PFSK-1 (cell line): Measurements from ENCODE around the gene EPHB4. TPM values are rescaled to one million over a fixed set of nuclear protein-coding genes. Genes with fewer than 3 reads are reported as not detected.

Experiments used
- FOXP2 ChIP-seq: optimal IDR thresholded peaks from 2 replicates; pipeline ENCODE3; 2011; ENCODE audit warnings: borderline replicate concordance, control low read depth, inconsistent platforms; ENCODE audit not compliant: insufficient read depth; ENCODE audit errors: extremely low read length, extremely low read depth
- POLR2AphosphoS5 ChIP-seq: IDR thresholded peaks from 2 replicates; pipeline ENCODE4 v1.6.1; 2012; ENCODE audit warnings: low read depth, mild to moderate bottlenecking, control low read depth, low read length, moderate library complexity
- REST ChIP-seq, 2 experiments: IDR thresholded peaks; 2 replicates each; pipeline versions ENCODE4 v1.6.1 to v1.8.0; 2011 to 2012; ENCODE audit warnings: low read depth in 2 of 2, low read length in 2 of 2, control low read depth in 1 of 2, inconsistent platforms in 1 of 2, mild to moderate bottlenecking in 1 of 2, moderate library complexity in 1 of 2; ENCODE audit not compliant: insufficient read depth in 1 of 2
- SIN3A ChIP-seq: IDR thresholded peaks from 2 replicates; pipeline ENCODE4 v1.6.1; 2012; ENCODE audit warnings: mild to moderate bottlenecking, low read length, moderate library complexity, borderline replicate concordance; ENCODE audit not compliant: insufficient read depth
- TAF1 ChIP-seq: IDR thresholded peaks from 2 replicates; pipeline ENCODE4 v1.6.1; 2012; ENCODE audit warnings: low read length, control low read depth, borderline replicate concordance; ENCODE audit not compliant: insufficient read depth
- polyA plus RNA-seq: library from polyadenylated mRNA; unstranded; fragments of >200 nt; gene quantifications from one replicate; pipeline ENCODE4 v1.2.1, GENCODE V29; 2012; ENCODE audit warnings: low read depth, missing spikeins; ENCODE audit not compliant: insufficient read length

Gene EPHB4
- polyA plus RNA-seq = 60.3 TPM

DNA sequence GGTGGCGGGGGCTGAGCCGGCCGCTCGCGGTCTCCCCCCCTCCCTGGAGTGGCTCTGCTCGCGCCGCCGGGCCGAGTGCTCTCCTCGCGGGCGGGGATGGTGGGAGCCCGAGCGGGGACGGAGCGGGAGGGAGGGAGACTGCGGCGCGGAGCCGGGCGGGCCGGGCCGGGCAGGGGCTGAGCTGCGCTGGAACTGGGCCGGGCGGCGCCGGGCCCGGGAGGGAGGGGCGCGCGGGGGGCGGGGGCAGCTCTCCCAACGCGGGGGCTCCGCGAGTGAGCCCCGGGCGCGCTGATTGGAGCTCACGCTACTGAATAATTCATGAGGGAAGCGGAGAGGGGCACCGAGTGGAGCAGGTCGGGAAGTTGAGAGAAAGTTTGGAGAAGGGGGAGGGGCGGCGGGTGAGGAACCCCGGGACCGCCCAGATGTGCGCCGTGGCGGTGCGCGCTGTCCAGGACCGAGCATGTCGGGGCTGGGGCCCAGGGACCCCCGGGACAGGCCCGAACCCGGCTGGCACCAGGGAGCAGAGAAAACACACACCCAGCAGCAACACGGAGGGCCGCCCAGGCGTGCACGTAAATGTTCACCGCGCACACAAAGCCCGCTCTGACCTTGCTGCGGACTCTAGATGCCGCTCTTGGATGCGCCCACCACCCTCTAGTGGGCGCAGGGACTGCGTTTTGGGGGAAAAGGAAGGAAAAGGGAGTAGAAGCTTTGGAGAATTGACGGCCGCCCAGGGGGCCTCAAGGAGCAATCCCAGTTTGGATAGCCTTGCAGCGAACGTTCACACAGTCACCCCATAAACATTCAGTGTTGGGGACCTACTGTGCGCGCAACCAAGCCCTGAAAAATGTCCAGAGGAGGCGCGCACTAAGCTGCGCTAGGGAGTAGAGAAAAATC, at the start of gene EPHB4:
Gene EPHB4, minus strand, starts transcription at position 194 of the 897 bp plus-strand sequence. CDS start 493 bp downstream, outside the sequence.
- TF ChIP-seq REST (IDR thresholded peaks at IDR 0.05; ENCODE audit: insufficient read depth in 1 of 2, low read depth in 2 of 2, low read length in 2 of 2) (no peak), TAF1 (peak; percentile 49; the same call in 1 of the 2 replicates), SIN3A (no peak), POLR2AphosphoS5 (0 out of 2 replicates have a peak, but pooled peaks have one; percentile 40), FOXP2 (no peak)

- no peak for TF ChIP-seq SIN3A
- no peak for TF ChIP-seq TAF1
- TF ChIP-seq REST (IDR thresholded peaks at IDR 0.05; ENCODE audit: insufficient read depth in 1 of 2, low read depth in 2 of 2, low read length in 2 of 2) = no peak
- TF ChIP-seq POLR2AphosphoS5 = no peak
- TF ChIP-seq FOXP2 = no peak
These were observed 48.0 kb upstream of the EPHB4 start for GRCh38 chr7:100875356-100875751.

GRCh38 chr7:100874577-100875355, 47.4 kb upstream of the EPHB4 start, which contains the start of gene SRRT:
Gene SRRT, plus strand, starts transcription at chr7:100875103. Its CDS starts 488 bp downstream, at chr7:100875591.
- TF ChIP-seq TAF1 (peak; percentile 90), POLR2AphosphoS5 (peak; percentile 93), FOXP2 (peak; percentile 59), REST (IDR thresholded peaks at IDR 0.05; ENCODE audit: insufficient read depth in 1 of 2, low read depth in 2 of 2, low read length in 2 of 2) (0 out of 4 replicates have a peak, but pooled peaks of 1 of the 2 experiments have one; percentile 35), SIN3A (0 out of 2 replicates have a peak, but pooled peaks have one; percentile 32)

DNA sequence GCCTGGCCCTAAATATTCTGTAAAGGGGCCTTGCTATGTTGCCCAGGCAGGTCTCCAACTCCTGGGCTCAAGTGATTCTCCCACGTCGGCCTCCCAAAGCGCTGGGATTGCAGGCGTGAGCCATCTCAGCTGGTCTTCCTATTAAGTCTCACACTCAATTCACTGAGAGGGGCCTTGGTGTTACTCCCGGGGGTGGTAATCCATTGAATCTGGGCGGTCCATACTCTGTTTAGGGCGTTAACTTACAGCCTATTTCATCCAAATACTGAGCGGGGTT, 46.9 kb upstream of the EPHB4 start:
- no peak for TF ChIP-seq TAF1
- TF ChIP-seq POLR2AphosphoS5 = no peak
- no peak for TF ChIP-seq SIN3A
- no peak for TF ChIP-seq FOXP2
- TF ChIP-seq REST (IDR thresholded peaks at IDR 0.05; ENCODE audit: insufficient read depth in 1 of 2, low read depth in 2 of 2, low read length in 2 of 2) = no peak
